OCI-LY1 (cell line): ENCODE measurements around the gene LIMS2.

Experiments
- CTCF ChIP-seq: fragments of 200-600 bp; sonication (generic), shearing (Covaris generic); IDR thresholded peaks from 2 replicates; pipeline ENCODE4 v1.5.1; 2017; ENCODE audit warnings: mild to moderate bottlenecking, antibody characterized with exemption, low read length, moderate library complexity, mixed read lengths
- EZH2 ChIP-seq: fragments of 200-600 bp; sonication (generic), shearing (Covaris generic); IDR thresholded peaks from 2 replicates; pipeline ENCODE4 v1.8.0; 2017; ENCODE audit warnings: borderline replicate concordance, mixed run types, mild to moderate bottlenecking, antibody characterized with exemption, low read length, moderate library complexity, mixed read lengths

GRCh38 chr2:127672341-127673224 is 2.7 kb downstream of the LIMS2 start:
- TF ChIP-seq EZH2 (no peak), CTCF (no peak)
